NCI-H1436 (cell line): ENCODE measurements around the gene SLC9C2.
"Not testable (repeated sequence)": the region's sequence is repeated elsewhere in the genome, so short reads cannot be mapped to it uniquely, and the experiment has no call there.

ENCODE experiments used
- DNase-seq: peaks from one replicate; lab custom pipeline; 2025; lab: John Stamatoyannopoulos, UW

The SLC9C2 gene

DNA sequence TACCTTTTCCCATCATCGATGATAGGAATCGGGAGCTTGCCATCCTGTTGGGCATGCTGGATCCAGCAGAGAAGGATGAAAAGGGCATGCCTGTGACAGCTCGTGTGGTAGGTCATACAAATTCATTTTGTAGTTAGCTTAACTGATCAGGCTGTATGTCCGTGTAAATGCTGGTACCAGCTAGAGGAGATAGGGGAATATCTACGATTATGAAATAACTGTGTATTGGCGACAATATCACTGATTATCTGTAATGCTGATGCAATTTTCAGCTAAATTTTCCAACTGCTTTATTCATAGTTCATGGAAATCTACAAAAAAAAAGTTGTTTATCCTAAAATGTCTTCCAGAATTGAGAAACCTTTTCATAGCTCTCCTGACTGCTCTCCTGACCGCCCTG lies 117.5 kb downstream of the SLC9C2 start:
- DNase-seq: no peak

GRCh38 chr1:173484276-173484675 lies 118.6 kb downstream of the SLC9C2 start:
- no peak for DNase-seq

DNA sequence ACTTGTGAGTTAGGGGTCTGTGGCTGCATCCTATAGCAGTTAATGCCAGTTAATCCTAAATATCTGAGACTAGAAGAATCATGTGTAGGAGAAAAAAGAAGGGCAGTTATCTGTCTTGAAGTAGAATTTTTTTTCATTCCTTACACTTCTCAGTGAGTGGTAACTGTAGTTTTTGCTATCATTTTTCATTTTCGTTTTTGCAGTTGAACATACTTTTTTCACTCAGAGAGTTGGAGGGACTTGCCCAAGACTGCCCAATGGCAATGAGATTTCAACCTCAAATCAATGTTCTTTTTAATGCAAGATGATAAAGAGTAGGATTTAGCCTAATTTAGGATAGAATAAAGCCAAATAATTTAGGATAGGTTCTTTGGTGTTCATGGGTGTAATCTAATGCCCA lies 120.2 kb downstream of the SLC9C2 start:
- DNase-seq: no peak

GRCh38 chr1:173481195-173481772 lies 121.6 kb downstream of the SLC9C2 start:
- DNase-seq: no peak

DNA sequence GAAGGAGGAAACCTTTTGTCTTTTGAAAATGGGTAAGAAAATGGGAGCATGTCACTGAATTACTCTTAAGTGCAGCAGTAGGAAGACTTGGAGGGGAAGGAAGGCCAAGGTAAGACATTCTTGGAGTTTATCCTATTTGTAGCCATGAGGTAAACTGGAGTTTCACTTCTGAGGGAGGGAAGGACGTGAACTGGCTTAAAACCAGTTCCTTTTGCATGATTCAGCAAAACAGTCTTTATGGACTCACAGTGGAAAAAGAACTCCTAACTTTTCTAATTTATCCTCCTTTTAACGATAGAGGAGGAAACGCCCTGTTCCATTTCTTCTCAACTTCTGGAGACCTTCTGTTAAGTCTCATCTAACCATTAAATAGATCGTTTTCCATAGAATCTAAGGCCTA lies 123.2 kb downstream of the SLC9C2 start:
- no peak for DNase-seq

DNA sequence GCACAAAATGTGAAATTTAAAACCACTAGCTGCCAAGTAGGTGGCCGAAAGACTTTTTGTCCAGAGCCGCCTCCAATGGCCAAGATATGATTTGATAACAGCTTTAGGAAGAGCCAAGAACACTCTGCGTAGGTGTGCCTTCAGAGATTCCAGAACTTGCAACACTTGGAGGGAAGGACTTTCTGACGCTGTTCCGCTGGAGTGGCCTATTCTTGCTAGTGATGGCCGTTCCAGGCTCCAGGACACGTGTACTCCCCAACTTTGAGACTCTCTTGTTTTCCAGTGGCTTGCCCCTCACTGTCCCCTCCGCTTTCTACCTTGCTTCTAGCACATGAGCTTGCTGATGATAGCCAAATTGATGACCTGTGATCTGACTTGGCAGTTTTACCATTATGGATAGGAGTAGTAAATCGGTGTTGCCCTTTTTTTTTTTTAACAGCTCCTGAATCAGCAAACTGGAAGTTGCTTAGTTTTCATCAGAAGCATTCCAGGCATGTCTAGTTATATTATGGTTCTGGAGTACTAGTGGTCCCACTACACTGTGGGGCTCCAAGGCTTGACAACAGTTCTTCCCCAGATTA lies 124.7 kb downstream of the SLC9C2 start:
- no peak for DNase-seq

- DNase-seq: no peak
Measured at GRCh38 chr1:173477286-173478093, 125.4 kb downstream of the SLC9C2 start, which contains the start of gene PRDX6. Gene PRDX6, plus strand, starts transcription at chr1:173477335. Its CDS starts 63 bp downstream, at chr1:173477398.

- peak; percentile 87 for DNase-seq
Measured at GRCh38 chr1:173476665-173477285, 126.1 kb downstream of the SLC9C2 start.

DNA sequence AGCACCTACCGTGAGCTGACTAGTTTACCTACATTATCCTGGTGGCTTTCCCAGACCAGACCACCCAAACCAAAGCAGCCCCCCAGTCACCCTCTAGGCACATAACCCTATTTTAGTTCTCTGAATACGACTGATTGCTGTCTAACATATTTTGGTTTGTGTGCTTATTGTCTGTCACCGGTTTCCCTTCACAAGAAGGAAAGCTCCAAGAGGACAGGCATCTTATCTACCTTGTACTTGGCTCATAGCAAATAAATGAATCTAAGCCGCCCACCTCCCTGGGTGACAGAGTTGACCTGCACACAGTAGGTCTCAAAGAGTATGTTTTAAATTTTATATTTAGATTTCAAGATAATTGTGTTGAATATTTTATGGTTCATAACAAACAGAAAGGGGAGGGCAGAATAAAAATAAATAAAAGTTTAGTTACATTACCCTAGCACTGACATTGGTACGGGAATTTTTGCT lies 126.6 kb downstream of the SLC9C2 start:
- no peak for DNase-seq

DNA sequence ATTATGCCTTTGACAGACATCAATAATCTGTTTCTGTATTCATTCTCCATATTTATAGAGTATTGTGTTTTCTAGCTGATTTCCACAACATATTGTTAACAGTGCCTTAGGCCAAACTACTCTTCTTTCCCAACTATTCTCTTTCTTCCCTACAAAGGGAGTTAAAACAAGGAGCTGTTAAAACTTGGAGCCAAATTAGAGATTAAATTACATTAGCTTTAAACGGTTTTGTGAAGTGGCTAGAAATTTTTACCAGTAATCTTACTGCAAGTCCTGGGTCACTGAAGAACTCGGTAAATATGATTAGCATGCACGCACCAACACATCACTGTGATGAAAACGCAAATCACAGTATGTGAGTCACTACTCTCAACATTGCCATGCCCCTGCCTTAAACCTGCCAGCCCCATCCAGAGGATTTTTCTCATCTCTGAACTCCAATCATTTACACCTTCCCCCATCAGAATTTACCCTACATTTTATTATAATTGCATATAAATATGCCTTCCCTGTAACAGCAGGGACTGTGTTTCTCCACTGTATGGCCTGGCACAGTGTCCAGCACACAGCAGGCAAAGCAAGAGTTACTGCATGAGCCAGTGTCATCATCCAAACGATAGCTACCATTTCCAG lies 127.2 kb downstream of the SLC9C2 start:
- no peak for DNase-seq

- DNase-seq: not testable (repeated sequence)
Measured at GRCh38 chr1:173474780-173475421, 128.0 kb downstream of the SLC9C2 start.

GRCh38 chr1:173474097-173474779 lies 128.6 kb downstream of the SLC9C2 start:
- DNase-seq: no peak

GRCh38 chr1:173473599-173474011 lies 129.3 kb downstream of the SLC9C2 start:
- no peak for DNase-seq

DNA sequence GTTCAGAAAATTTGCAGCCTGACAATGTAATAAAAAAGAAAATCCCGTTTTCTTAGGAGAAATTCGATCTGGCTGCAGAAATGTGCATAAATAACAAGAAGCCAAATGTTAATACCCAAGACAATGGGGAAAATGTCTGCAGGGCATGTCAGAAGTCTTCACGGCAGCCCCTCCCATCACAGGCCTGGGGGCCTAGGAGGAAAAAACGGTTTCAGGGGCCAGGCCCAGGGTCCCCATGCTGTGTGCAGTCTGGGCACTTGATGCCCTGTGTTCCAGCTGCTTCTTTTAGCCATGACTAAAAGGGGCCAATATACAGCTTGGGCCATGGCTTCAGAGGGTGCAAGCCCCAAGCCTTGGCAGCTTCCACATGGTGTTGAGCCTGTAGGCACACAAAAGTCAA lies 132.3 kb downstream of the SLC9C2 start:
- no peak for DNase-seq

GRCh38 chr1:173469656-173470055 lies 133.2 kb downstream of the SLC9C2 start:
- no peak for DNase-seq

DNA sequence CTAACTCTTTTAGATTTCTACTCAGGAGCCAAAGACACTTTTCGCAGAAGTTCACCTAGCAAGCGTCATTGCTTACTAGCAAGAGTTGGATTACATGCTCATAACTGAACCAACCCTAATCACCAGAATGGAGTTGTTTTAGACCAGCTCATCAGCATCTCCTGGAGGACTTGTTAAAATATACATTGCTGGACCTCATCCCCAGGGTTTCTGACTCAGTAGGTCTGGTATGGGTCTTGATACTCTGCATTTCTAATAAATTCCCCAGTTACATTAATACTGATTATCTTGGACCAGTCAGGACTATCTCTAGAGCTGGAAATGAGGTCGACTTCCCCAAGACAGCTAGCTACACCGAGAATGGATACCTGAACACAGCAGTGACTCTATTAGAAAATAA lies 135.4 kb downstream of the SLC9C2 start:
- DNase-seq: no peak

- not testable (repeated sequence) for DNase-seq
Measured at GRCh38 chr1:173464185-173464584, 138.7 kb downstream of the SLC9C2 start.

- DNase-seq: not testable (repeated sequence)
Measured at GRCh38 chr1:173462666-173463065, 140.2 kb downstream of the SLC9C2 start.

DNA sequence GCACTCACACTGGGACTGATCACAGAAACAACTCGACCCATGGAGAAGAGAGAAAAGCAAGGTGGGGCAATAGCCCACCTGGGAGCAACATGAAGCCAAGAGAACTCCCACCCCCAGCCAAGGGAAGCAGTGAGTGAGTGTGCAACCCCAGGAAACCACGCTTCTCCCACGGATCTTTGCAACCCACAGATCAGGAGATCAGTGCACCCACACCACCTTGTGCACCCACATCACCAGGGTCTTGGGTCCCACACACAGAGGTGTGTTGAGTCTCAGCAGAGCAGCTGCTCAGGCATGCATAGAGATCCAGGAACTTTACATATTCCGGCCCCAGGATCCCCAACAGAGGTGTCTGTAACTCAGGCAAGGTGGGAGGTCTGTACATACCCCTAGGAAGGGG lies 143.0 kb downstream of the SLC9C2 start:
- DNase-seq: no peak

- DNase-seq: no peak
Measured at GRCh38 chr1:173454966-173455524, 147.8 kb downstream of the SLC9C2 start.

GRCh38 chr1:173453982-173454381 lies 148.9 kb downstream of the SLC9C2 start:
- DNase-seq: no peak
